Colonic mucosa (tissue), 4 donors: Measurements from ENCODE around the gene ALDH1B1. TPM values are rescaled to one million over a fixed set of nuclear protein-coding genes. Genes with fewer than 3 reads are reported as not detected.

Source experiments
- DNase-seq: peaks from one replicate; pipeline ENCODE4 v3.0.0-alpha.2; 2020
- H3K27ac ChIP-seq: fragments of 200-600 bp; one replicate; pipeline ENCODE4 v1.8.0; 2021
- H3K27me3 ChIP-seq: fragments of 200-600 bp; one replicate; pipeline ENCODE4 v1.8.0; 2021
- H3K36me3 ChIP-seq: fragments of 200-600 bp; one replicate; pipeline ENCODE4 v1.8.0; 2021
- H3K4me1 ChIP-seq: fragments of 200-600 bp; one replicate; pipeline ENCODE4 v1.8.0; 2021; ENCODE audit warnings: mild to moderate bottlenecking
- H3K4me3 ChIP-seq: fragments of 200-600 bp; one replicate; pipeline ENCODE4 v1.8.0; 2021
- H3K9ac ChIP-seq, 2 donors: one replicate each; pipeline ENCODE4 v1.7.0; 2013; ENCODE audit warnings: control low read depth in 2 of 2, low read depth in 2 of 2, low read length in 2 of 2
- H3K9me3 ChIP-seq: fragments of 200-600 bp; one replicate; pipeline ENCODE4 v1.8.0; 2021
- CTCF ChIP-seq: fragments of 200-600 bp; IDR thresholded peaks from one replicate; pipeline ENCODE4 v1.8.0; 2022; ENCODE audit warnings: antibody characterized with exemption, mild to moderate bottlenecking
- intact Hi-C: fragments of 100-400 bp; cut with DNase I; formaldehyde crosslinking; loops from one replicate; pipeline ENCODE4 v1.14.1; 2022
- total RNA-seq, 2 donors: library from RNA; stranded (reverse); fragmentation: NEBNext Ultra II Directional in 1 of 2; extraction: Animal tissue kit (Norgen Biotek cat#: 25700) in 1 of 2; gene quantifications; one replicate each; pipeline ENCODE4 v1.2.1, GENCODE V29; 2021
- donor health status: healthy.
- donor health status: DM: no; HTN: no; CAD: no.
- donor health status: DM: no; HTN: no; CAD: no.

The ALDH1B1 gene
- total RNA-seq, 2 donors from 2014 or later = 58.7 to 89.9 TPM

GRCh38 chr9:38380230-38380871 lies 12.2 kb upstream of the ALDH1B1 start:
- TF ChIP-seq CTCF = no peak
- Histone ChIP-seq H3K4me1 (no peaks in the 10 kb centered on the region), H3K9ac (no peak overlapping the region)

GRCh38 chr9:38380872-38381534 lies 11.5 kb upstream of the ALDH1B1 start:
- no peak for DNase-seq
- H3K9me3 ChIP-seq = no peaks in the 10 kb centered on the region
- no peaks in the 10 kb centered on the region for H3K36me3 ChIP-seq
- no peak overlapping the region for H3K4me3 ChIP-seq
- intact Hi-C loops = no loop called here
- H3K27me3 ChIP-seq = no peaks in the 10 kb centered on the region
- H3K4me1 ChIP-seq = no peaks in the 10 kb centered on the region
- TF ChIP-seq CTCF = no peak
- no peak overlapping the region for H3K9ac ChIP-seq
- no peak overlapping the region for H3K27ac ChIP-seq

More at GRCh38 chr9:38380230-38380871, 12.2 kb upstream of the ALDH1B1 start:
- Histone ChIP-seq H3K36me3 (no peaks in the 10 kb centered on the region), H3K27ac (no peak overlapping the region), H3K9me3 (no peaks in the 10 kb centered on the region), H3K4me3 (no peak overlapping the region), H3K27me3 (no peaks in the 10 kb centered on the region)
- intact Hi-C loops = no loop called here
- no peak for DNase-seq

GRCh38 chr9:38382141-38382540 lies 10.4 kb upstream of the ALDH1B1 start:
- no peak for DNase-seq
- TF ChIP-seq CTCF = no peak
- no peaks in the 10 kb centered on the region for H3K27me3 ChIP-seq
- no peaks in the 10 kb centered on the region for H3K36me3 ChIP-seq
- intact Hi-C loops = no loop called here
- no peak overlapping the region for H3K9ac ChIP-seq
- H3K4me1 ChIP-seq = no peaks in the 10 kb centered on the region
- no peak overlapping the region for H3K4me3 ChIP-seq
- H3K9me3 ChIP-seq = no peaks in the 10 kb centered on the region
- no peak overlapping the region for H3K27ac ChIP-seq

- Histone ChIP-seq H3K36me3 (no peaks in the 10 kb centered on the region), H3K27ac (no peak overlapping the region), H3K9ac (no peak overlapping the region), H3K4me1 (no peaks in the 10 kb centered on the region), H3K27me3 (no peaks in the 10 kb centered on the region), H3K4me3 (no peak overlapping the region), H3K9me3 (no peaks in the 10 kb centered on the region)
- intact Hi-C loops = no loop called here
- DNase-seq = no peak
- TF ChIP-seq CTCF = no peak
Measured at GRCh38 chr9:38384990-38385848, 7.3 kb upstream of the ALDH1B1 start.

GRCh38 chr9:38385896-38386295 lies 6.6 kb upstream of the ALDH1B1 start:
- Histone ChIP-seq H3K36me3 (no peaks in the 10 kb centered on the region), H3K4me1 (no peaks in the 10 kb centered on the region), H3K9me3 (no peaks in the 10 kb centered on the region), H3K27ac (no peak overlapping the region), H3K4me3 (no peak overlapping the region), H3K9ac (no peak overlapping the region), H3K27me3 (no peaks in the 10 kb centered on the region)
- no peak for DNase-seq
- intact Hi-C loops = no loop called here
- TF ChIP-seq CTCF = no peak
